T-helper 1 cell (primary cell): ENCODE measurements around the gene TTC13.

Experiments
- DNase-seq, 5 donors: peaks; one replicate each; pipeline ENCODE4 v3.0.0-alpha.2; 2012 to 2020

The TTC13 gene

GRCh38 chr1:230868736-230869385, 109.8 kb downstream of the TTC13 start:
- DNase-seq: no peak

- DNase-seq: peak; percentile 51 to 72 (median 63)
Observed at GRCh38 chr1:230867903-230868735, 110.5 kb downstream of the TTC13 start, which contains the start of gene C1orf198. Gene C1orf198 (minus strand): TSS chr1:230868521. CDS start chr1:230868512, 9 bp downstream.

- DNase-seq: no peak
Observed at GRCh38 chr1:230867101-230867902, 111.4 kb downstream of the TTC13 start.

- no peak for DNase-seq
Observed at GRCh38 chr1:230866171-230867070, 112.2 kb downstream of the TTC13 start.

GRCh38 chr1:230865062-230865817, 113.4 kb downstream of the TTC13 start:
- no peak for DNase-seq

GRCh38 chr1:230864441-230864840, 114.2 kb downstream of the TTC13 start:
- no peak for DNase-seq

GRCh38 chr1:230863449-230863848, 115.2 kb downstream of the TTC13 start:
- DNase-seq: no peak

- DNase-seq: no peak
Observed at GRCh38 chr1:230861970-230862595, 116.6 kb downstream of the TTC13 start.

- DNase-seq: no peak
Observed at GRCh38 chr1:230861489-230861888, 117.2 kb downstream of the TTC13 start.

- DNase-seq: no peak
Observed at GRCh38 chr1:230860617-230861384, 117.9 kb downstream of the TTC13 start.

- no peak for DNase-seq
Observed at GRCh38 chr1:230858918-230859729, 119.5 kb downstream of the TTC13 start.

GRCh38 chr1:230858236-230858820, 120.3 kb downstream of the TTC13 start:
- DNase-seq: no peak

GRCh38 chr1:230857822-230858221, 120.8 kb downstream of the TTC13 start:
- DNase-seq: no peak

GRCh38 chr1:230857077-230857476, 121.6 kb downstream of the TTC13 start:
- no peak for DNase-seq
